Mammary epithelial cell (primary cell): ENCODE results near the gene RBPJ.

Source experiments
- EZH2 ChIP-seq: IDR thresholded peaks from 2 replicates; pipeline ENCODE4 v1.6.1; 2012; ENCODE audit warnings: low read length, inconsistent platforms, borderline replicate concordance
- TF ChIP-seq, protein P1 (sequence below), 2 donors: IDR thresholded peaks in 1 of 2; conservative IDR thresholded peaks in 1 of 2; 2 replicates each; pipeline ENCODE4 v1.5.1; 2011 to 2012; ENCODE audit warnings: inconsistent platforms in 2 of 2, low read length in 2 of 2, mild to moderate bottlenecking in 2 of 2, control low read depth in 1 of 2, low read depth in 1 of 2; ENCODE audit not compliant: insufficient read depth in 1 of 2; ENCODE audit errors: extremely low read depth in 1 of 2

DNA sequence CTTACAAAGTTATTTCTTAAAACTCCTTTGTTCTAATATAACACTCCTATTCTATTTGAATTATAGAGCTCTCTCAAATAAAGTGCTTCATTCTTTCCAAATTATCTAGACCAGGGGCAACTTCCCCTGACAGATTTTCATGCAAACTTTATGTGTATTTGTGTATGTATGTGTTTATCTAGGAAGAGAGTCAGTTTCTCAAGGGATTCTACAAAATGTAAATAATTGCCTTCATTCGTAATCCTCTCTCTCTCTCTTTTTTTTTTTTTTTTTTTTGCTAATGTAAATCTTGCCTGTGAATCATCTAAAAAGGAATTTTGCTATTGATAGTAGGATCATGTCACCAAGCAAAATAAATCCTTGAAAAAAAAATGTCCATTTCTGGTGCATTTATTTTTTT is 38.9 kb upstream of the RBPJ start:
- TF ChIP-seq, protein P1, sequence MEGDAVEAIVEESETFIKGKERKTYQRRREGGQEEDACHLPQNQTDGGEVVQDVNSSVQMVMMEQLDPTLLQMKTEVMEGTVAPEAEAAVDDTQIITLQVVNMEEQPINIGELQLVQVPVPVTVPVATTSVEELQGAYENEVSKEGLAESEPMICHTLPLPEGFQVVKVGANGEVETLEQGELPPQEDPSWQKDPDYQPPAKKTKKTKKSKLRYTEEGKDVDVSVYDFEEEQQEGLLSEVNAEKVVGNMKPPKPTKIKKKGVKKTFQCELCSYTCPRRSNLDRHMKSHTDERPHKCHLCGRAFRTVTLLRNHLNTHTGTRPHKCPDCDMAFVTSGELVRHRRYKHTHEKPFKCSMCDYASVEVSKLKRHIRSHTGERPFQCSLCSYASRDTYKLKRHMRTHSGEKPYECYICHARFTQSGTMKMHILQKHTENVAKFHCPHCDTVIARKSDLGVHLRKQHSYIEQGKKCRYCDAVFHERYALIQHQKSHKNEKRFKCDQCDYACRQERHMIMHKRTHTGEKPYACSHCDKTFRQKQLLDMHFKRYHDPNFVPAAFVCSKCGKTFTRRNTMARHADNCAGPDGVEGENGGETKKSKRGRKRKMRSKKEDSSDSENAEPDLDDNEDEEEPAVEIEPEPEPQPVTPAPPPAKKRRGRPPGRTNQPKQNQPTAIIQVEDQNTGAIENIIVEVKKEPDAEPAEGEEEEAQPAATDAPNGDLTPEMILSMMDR (conservative IDR thresholded peaks at IDR 0.05 in 1 of 2, IDR thresholded peaks at IDR 0.05 in 1 of 2; ENCODE audit: extremely low read depth in 1 of 2, insufficient read depth in 1 of 2, low read depth in 1 of 2, low read length in 2 of 2), result no peak
- TF ChIP-seq EZH2, result no peak
